BJ (cell line): Measurements from ENCODE around the gene LDHAL6B. TPM values are rescaled to one million over a fixed set of nuclear protein-coding genes. Genes with fewer than 3 reads are reported as not detected.

Experiments
- CTCF ChIA-PET: fragments of 350-600 bp; formaldehyde crosslinking; extraction: SDS; loops from one replicate; lab custom pipeline; 2021; ENCODE audit warnings: antibody characterized with exemption, inconsistent platforms; lab: Yijun Ruan, JAX
- POLR2A ChIA-PET: fragments of 300-600 bp; sonication (Branson Sonifier 250); formaldehyde crosslinking; extraction: SDS; loops from one replicate; lab custom pipeline; 2021; ENCODE audit warnings: antibody characterized with exemption; lab: Charles Lee
- DNase-seq: peaks from one replicate; pipeline ENCODE4 v3.0.0-alpha.2; 2011; ENCODE audit warnings: low read depth
- H3K27me3 ChIP-seq: 2 replicates; pipeline ENCODE4 v1.6.0; 2011; ENCODE audit warnings: low read length; ENCODE audit not compliant: control insufficient read depth, insufficient read depth
- H3K36me3 ChIP-seq: 2 replicates; pipeline ENCODE4 v1.5.1; 2011; ENCODE audit warnings: low read length; ENCODE audit not compliant: control insufficient read depth, insufficient read depth
- H3K4me3 ChIP-seq: 2 replicates; pipeline ENCODE4 v1.5.1; 2011; ENCODE audit warnings: low read depth, mild to moderate bottlenecking, control low read depth, low read length
- polyA plus RNA-seq: library from polyadenylated mRNA; depleted of rRNA; stranded (reverse); fragments of >200 nt; gene quantifications from 2 replicates; pipeline ENCODE4 v1.2.3, GENCODE V29; 2011
- TF ChIP-seq, protein P1 (sequence below): IDR thresholded peaks from 2 replicates; pipeline ENCODE4 v1.5.1; 2011; ENCODE audit warnings: low read depth, mild to moderate bottlenecking, control low read depth, inconsistent platforms, low read length, moderate library complexity; ENCODE audit not compliant: insufficient read depth

LDHAL6B gene
- polyA plus RNA-seq, 1 experiment, result not detected

DNA sequence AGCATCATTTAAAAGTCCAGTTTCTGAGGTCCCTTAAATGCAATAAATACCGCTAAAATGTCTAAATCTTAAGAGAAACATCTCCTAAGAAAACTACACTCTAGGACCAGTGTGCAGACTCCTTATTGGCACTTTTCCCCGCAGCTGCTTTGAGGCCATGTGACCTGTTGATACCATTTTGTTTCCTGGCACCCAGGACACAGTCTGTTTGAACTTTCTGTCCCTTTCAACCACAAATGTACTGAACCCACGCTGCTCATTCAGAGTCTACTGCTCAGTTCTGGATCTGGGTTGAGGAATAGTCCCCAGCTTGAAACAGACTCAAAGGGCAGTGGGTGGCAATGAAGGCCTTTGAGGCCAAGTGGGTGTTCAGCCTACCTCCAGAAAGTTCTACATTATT, 17.1 kb downstream of the LDHAL6B start:
- CTCF ChIA-PET, result no interaction called here
- peaks cover 4% of the 10 kb centered on the region for H3K36me3 ChIP-seq
- POLR2A ChIA-PET, result no interaction called here
- TF ChIP-seq, protein P1, sequence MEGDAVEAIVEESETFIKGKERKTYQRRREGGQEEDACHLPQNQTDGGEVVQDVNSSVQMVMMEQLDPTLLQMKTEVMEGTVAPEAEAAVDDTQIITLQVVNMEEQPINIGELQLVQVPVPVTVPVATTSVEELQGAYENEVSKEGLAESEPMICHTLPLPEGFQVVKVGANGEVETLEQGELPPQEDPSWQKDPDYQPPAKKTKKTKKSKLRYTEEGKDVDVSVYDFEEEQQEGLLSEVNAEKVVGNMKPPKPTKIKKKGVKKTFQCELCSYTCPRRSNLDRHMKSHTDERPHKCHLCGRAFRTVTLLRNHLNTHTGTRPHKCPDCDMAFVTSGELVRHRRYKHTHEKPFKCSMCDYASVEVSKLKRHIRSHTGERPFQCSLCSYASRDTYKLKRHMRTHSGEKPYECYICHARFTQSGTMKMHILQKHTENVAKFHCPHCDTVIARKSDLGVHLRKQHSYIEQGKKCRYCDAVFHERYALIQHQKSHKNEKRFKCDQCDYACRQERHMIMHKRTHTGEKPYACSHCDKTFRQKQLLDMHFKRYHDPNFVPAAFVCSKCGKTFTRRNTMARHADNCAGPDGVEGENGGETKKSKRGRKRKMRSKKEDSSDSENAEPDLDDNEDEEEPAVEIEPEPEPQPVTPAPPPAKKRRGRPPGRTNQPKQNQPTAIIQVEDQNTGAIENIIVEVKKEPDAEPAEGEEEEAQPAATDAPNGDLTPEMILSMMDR, result no peak
- no peak overlapping the region for H3K4me3 ChIP-seq
- DNase-seq, result no peak
- no peaks in the 10 kb centered on the region for H3K27me3 ChIP-seq

DNA sequence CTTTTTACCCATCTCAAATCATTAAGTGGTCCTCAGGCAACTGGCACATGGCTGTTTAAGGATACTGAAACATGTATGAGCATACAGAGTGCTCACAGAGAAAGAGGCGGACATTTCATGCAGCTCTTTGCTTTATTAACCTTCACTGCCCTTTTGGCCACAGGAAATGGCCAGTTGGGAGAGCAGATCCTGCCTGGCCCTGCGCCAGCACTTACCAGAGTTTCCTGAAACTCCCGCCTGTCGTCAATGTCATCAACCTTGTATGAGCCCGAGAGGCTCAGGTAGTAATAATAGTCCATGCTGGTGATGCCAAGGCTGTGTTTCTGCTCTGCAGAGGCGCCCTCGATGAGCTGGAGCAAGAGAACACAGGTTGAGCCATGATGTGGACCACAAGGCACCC, 17.8 kb downstream of the LDHAL6B start:
- H3K4me3 ChIP-seq, result no peak overlapping the region
- H3K36me3 ChIP-seq, result peaks cover 3% of the 10 kb centered on the region
- no peak for DNase-seq
- TF ChIP-seq, protein P1, result no peak
- POLR2A ChIA-PET, result no interaction called here
- no peaks in the 10 kb centered on the region for H3K27me3 ChIP-seq
- CTCF ChIA-PET, result no interaction called here

DNA sequence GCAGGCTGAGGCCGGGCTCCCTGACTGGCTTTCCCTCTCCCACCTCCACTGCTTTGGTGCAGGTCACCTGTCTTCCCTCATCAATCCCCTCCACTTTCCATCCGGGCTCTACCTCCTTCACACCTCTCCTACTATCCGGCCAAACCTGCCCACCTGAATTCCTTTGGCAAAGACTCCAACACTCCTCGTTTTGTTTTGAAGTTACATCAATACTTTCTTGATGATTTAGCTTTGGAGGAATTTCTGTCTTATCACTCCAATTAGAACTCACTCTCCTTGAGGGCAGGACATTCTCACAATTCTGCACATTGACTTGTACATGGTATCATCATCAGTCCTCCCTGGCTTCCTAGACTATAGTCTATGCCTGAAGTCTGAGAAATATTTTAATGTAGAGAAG, 20.4 kb downstream of the LDHAL6B start:
- no peaks in the 10 kb centered on the region for H3K27me3 ChIP-seq
- H3K4me3 ChIP-seq, result no peak overlapping the region
- POLR2A ChIA-PET, result no interaction called here
- TF ChIP-seq, protein P1, result no peak
- DNase-seq, result no peak
- H3K36me3 ChIP-seq, result peaks cover 3% of the 10 kb centered on the region
- CTCF ChIA-PET, result no interaction called here

DNA sequence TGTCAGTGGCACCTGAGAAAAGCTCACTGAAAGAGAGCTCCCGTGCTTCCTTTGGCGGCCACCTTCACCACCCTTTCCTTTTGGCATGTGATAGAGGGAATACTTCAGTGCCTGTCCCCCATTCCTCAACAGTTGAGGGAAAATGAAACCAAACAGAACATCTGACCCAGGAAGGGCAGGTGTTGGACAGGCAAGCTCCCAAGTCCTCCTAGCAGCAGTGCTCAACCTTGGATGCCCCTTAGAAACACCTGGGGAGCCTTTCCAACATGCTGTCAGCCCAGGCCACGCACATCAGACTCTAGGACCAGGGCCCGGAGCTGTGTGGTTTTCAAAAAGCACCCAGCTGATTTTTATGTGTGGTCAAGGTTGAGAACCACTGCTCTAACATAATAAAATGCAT, 22.4 kb downstream of the LDHAL6B start:
- DNase-seq, result no peak
- TF ChIP-seq, protein P1, result no peak
- no peaks in the 10 kb centered on the region for H3K27me3 ChIP-seq
- ChIA-PET CTCF (no interaction called here), POLR2A (no interaction called here)
- peaks cover 4% of the 10 kb centered on the region; the same call in 1 of the 2 replicates for H3K36me3 ChIP-seq
- H3K4me3 ChIP-seq, result no peak overlapping the region

DNA sequence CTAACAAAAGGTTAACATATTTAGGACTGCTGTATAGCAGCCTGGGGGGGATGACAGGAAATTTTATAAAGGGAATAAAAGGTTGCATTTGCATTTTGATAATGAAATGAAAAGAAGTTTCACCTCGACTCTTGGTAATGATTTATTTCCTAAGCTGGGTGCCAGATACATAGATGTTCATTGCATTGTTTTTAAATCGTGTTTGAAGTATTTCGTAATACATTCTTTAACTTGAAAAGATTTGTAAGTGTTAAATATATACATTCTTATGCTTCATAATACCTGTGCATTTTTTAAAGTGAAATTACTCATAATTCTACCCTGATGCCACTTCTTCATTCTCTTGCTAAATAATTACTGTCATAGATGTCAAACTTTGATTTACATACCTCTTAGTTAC, 22.8 kb downstream of the LDHAL6B start:
- TF ChIP-seq, protein P1, result no peak
- DNase-seq, result no peak
- Histone ChIP-seq H3K27me3 (no peaks in the 10 kb centered on the region), H3K4me3 (no peak overlapping the region), H3K36me3 (peaks cover 4% of the 10 kb centered on the region; the same call in 1 of the 2 replicates)
- POLR2A ChIA-PET, result no interaction called here
- CTCF ChIA-PET, result no interaction called here
